Hepatic stellate cell (primary cell): ENCODE data around the gene SLC29A4.
"Not testable (repeated sequence)": the region's sequence is repeated elsewhere in the genome, so short reads cannot be mapped to it uniquely, and the experiment has no call there.

Experiments used
- DNase-seq: peaks from one replicate; pipeline ENCODE4 v3.0.0; 2011; ENCODE audit warnings: low spot score

Gene SLC29A4

DNA sequence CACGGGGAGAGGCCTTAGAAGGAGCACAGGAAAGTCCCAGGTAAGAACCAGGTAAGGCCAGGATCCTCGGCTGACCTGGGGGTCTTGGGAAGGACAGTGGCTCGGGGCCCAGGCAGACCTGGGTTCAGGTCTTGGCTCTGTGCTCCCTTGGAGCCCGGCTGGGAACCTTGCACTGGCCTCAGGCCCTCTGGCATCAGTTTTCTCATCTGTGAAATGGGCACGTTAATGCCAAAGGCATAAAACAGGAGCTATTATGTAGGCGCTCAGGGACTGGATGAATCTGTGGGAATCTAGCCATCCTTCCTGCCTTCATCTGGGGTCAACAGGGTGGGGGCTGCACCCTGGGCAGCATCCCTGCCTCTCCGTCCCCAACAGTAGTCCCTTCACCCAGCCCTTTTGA lies 8.3 kb upstream of the SLC29A4 start:
- DNase-seq, result no peak

DNA sequence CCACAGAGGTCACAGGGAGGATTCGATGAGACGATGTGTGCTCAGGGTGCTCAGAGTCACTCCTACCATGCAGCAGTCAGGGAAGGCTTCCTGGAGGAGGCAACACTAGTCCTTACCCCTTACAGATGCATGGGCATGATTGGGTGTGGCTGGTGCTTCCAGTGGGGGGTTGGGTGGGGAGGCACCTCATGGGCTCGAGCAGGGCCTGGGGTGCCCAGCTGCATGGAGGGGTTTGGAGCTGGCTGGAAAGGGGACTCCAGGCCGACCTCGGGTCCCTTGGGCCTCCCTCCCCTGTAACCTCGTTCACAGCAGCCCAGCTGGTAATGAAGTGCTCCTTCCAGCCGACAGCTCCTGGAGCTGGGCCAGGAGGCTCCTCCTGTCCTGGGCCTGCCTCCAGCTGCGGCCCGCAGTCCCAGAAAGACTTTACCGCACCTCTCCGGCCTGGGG lies 7.7 kb upstream of the SLC29A4 start:
- DNase-seq, result not testable (repeated sequence)

DNA sequence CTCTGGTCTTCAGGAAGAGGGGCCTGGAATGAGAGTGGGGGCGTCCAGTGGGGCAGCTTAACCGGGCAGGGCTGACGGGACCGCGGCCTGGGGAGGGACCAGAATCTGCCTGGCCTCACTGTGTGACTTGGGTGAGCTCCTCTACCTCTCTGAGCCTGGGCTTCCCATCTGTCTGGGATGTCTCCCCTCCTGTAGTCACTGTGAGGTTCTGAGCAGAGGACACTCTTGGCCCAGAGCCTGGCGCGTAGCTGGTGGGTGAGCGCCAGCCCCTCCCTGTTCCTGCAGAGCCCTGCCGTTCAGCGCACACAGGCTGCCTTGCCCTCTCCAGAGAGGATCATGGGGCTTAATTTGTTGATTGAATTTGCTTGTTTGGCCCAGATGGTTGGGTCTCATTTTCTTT lies 7.2 kb upstream of the SLC29A4 start:
- DNase-seq, result not testable (repeated sequence)

DNA sequence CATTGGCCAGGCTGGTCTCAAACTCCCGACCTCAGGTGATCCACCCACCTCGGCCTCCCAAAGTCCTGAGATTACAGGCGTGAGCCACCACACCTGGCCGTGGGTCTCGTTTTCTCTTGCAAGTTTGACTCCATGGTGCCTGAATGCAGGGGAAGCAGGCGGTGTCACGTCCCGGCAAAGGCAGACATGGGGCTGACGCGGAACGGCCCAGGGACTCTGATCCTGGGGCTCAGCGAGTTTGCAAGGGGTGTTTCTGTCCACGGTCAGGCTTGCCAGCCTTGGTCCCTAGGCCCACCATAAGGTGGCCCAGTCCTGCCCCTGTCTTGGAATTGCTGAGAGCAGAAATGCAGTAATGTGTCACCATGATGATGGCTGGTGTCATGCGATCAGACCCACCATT lies 6.6 kb upstream of the SLC29A4 start:
- DNase-seq, result not testable (repeated sequence)

DNA sequence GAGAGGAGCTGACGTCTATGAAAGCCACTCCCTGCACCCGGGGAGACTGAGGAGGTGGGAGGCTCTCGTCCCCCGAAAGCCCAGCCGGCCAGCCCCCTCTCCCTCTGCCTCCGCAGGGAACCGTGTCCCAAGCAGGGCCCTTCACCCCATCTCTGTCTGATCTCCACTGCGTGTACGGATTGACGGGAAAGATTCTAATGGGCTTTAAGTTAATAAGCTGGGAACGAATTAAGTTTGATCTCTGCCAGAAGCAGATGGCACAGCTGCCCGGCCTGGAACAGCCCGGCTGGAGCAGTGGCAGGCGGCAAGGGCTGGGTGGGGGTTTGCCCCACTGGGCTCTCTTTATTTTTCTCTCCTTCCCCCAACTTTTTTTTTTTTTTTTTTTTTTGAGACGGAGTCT lies 6.1 kb upstream of the SLC29A4 start:
- DNase-seq, result no peak

GRCh38 chr7:5278766-5279165 lies 4.0 kb upstream of the SLC29A4 start:
- DNase-seq, result no peak

DNA sequence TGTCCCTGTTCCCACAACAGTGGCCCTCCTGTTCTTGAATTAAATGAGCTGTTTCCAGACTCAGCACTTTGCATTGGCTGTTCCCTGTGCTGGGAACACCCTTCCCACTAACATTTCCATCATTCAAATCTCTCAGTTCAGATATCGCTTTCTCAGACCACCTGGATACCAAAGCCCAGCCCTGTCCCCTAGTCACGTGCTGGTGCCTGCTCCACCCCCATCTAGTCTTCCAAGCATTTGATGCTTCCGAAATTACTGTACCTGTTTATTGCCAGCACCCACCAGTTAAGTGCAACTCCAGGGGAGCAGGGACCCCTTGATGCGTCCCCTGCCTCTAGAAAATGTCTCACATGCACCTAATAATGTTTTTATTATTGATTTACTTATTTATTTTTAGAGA lies 3.0 kb upstream of the SLC29A4 start:
- no peak for DNase-seq

GRCh38 chr7:5281598-5282500 lies 894 bp upstream of the SLC29A4 start:
- DNase-seq, result not testable (repeated sequence)

DNA sequence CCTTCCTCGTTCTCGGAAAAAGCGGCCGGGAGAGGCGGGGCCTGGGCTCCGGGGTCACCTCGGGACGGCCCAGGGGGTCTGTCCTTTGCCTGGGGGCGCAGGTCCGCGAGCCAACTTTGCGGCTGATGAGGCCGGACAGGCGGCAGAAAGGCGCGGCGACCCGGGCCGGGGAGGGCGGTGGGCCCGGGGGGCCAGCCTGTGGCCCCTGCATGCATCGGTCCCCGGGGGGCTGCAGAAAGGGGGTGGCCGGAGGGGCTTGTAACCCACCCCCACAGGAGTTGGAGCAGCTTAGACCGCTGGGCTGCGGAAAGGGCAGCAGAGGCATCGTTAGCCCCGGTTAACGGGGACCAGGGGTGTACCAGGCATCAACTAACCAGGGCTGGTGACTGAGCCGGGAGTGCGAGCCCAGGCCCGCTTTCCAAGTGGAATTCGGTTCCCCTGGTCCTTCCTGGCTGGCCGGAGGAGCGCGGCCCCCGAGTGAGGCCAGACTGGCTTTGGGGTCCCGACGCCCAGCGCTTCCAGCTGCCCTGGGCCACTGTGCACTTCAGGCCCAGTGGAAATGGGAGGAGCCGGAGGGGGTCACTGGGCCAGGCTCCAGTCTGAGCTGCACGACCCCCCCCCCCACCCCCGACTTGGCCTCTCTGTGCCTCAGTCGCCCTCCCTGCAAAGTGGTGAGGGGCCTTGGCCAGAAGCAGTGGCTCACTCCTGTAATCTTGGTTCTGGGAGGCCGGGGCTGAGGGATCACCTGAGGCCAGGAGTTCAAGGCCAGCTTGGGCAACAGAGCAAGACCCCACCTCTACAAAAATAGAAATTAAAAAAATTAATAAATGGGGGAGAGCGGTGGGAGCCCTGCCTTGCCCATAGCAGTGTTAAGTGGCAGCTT lies 919 bp downstream of the SLC29A4 start:
- peak; percentile 54 for DNase-seq

DNA sequence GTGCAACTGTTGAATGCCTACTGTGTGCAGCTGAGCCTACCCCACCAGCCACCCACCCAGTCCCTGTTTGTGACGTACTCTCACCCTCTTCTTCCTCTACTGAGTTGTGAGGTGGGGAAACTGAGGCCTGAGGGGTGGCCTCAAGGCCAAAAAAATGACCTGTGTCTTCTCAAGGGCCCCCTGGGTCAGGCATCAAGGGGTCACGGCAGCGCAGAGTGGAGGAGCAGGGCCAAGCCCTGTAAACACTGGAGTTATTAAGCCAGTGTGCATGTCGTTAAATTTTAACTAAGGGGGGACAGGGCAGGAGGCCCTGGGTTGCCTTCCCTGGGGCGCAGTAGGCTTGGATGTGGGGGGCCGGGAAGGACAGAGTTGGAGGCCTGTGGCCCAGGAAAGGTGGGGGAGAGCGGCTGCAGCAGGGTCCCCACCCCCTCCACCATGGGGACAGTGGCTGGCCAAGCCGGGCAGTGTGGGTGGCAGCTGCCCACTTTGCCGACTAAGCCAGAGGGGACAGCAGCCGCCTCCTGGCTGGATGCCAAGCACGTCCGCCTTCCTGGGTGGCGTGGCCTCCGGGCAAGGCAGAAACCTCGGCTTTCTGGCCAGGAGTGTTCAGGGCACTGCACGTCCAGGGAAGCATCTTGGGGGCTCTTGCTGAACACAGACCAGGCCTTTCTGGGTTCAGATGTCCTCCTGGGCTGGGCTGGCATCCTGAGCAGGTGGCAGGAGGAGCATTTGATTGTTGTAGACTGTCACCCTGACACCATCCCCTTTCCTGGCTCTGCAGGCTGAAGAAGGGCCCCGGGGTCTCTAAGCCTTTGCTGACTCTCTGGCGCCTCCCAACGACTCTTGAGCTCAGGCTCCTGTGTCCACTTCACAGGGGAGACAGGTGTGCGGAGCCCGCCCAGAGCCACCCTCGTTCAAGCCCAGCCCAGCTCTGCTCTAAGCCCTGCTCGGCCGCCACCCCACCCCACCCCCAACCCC lies 1.9 kb downstream of the SLC29A4 start:
- DNase-seq, result no peak

DNA sequence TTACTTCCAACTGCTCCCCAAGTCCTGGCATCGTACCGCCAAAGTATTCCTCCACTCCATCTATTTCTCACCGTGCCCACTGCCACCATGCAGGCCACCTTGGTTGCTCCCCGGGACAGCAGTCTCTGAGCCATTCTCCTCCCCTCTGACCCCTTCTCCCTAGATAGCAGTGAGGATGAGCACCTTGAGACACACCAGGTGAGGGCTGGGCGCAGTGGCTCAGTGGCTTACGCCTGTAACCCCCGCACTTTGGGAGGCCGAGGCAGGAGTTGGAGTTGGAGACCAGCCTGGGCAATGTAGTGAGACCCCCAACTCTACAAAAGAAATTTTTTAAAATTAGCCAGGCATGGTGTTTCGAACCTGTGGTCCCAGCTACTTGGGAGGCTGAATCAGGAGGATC lies 4.2 kb downstream of the SLC29A4 start:
- no peak for DNase-seq

GRCh38 chr7:5287373-5287772 lies 4.6 kb downstream of the SLC29A4 start:
- not testable (repeated sequence) for DNase-seq

DNA sequence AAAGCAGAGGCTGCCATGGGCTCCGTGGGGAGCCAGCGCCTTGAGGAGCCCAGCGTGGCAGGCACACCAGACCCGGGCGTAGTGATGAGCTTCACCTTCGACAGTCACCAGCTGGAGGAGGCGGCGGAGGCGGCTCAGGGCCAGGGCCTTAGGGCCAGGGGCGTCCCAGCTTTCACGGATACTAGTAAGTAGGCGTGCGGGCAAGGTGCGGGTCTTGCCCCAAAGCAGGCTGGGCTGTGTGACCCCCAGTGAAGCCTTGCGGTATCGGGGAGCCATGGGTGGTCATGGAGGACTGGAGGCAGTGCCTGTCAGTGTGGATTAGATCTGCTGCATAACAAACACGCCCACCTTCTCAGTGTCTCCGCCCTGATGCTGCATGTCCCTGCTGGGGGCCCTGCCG lies 5.1 kb downstream of the SLC29A4 start:
- no peak for DNase-seq

DNA sequence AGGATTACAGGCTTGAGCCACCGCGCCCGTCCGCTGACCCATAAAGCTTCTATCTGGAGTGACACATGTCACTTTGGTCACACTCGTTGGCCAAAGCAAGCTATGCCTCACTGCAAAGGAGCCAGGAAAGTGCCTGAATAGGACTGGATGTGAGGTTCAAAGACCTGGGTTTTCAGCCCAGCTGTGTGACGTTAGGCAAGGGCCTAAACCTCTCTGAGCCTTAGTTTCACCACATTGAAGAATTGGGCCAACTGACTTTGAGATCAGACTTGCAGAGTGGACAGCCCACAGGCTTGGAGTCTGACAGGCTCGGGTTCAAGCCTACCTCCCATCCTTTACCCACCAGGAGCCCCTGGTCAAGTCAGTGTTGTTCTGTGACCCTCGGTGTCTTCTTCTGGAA lies 5.8 kb downstream of the SLC29A4 start:
- DNase-seq, result not testable (repeated sequence)

DNA sequence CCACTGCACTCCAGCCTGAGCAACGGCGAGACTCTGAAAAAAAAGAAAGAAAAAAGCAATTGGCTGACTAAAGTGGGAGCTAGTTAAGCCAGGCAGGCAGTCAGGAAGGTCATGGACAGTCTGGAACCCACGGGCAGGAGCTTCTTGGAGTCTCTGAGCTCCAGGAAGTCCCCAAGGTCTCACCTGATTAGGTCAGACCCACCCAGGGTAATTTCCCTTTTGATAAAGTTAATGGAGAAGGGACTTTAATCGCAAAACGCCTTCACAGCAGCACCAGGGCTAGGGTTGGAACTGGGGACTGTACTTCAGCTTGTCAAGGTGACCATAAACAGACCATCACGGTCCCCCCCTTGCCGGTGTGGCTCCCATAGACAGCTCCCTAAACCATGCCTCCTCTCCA lies 6.6 kb downstream of the SLC29A4 start:
- DNase-seq, result no peak

GRCh38 chr7:5291301-5291700 lies 8.6 kb downstream of the SLC29A4 start:
- DNase-seq, result no peak

GRCh38 chr7:5291711-5292335 lies 9.1 kb downstream of the SLC29A4 start:
- DNase-seq, result not testable (repeated sequence)

DNA sequence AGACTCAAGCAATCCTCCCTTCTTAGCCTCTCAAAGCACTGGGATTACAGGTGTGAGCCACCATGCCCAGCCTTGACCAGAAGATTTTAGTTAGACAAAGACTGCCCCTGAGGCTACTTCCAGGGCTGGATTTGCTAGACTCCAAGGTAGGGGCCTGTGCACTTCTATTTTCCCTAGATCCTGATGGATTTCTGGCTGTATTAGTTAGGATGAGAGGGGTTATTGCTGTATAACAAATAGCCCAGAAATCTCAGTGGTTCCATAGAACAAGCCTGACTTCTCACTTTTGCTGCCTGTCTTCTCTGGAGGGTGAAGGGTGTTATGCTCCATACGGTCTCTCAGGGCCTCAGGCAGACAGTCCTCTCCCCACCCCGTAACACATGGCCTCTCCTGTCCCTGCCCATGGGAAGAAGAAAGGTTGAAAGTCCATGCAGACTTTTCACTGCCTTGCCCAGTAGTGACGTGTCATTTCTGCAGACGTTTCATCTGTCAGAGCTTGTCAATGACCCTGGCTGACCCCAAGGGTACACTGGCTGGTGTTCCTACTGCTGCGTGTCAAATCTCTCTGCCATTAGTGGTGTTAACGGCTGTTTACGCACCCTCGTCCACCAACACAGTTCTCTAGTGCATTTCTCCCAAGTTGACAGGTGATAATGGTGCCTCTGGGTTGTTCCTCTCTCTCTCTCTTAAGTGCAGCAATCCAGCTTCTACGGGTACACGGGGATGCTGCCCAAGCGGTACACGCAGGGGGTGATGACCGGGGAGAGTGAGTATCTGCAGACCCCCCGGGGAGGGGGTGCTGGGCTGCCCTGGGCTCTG lies 11.6 kb downstream of the SLC29A4 start:
- no peak for DNase-seq

- DNase-seq, result no peak
Observed at GRCh38 chr7:5295039-5296014, 12.6 kb downstream of the SLC29A4 start.
